ENCODE data around the gene TUBB8. TPM values are rescaled to one million over a fixed set of nuclear protein-coding genes. Genes with fewer than 3 reads are reported as not detected.

Gene TUBB8
- 0.29 and 0.46 TPM in 2 replicates for total RNA-seq (ENCODE audit: low replicate concordance)
- long read RNA-seq: 0 reads

GRCh38 chr10:48996-49395 is at the start of gene TUBB8:
Gene TUBB8, minus strand, starts transcription at chr10:49296. Its CDS starts 58 bp downstream, at chr10:49238.
- DNase-seq (ENCODE audit: extremely low spot score, unreplicated experiment): no peak
- Mint-ChIP-seq H3K27me3 (no peaks in the 10 kb centered on the region), H3K36me3 (no peaks in the 10 kb centered on the region), H3K4me1 (ENCODE audit: unreplicated experiment) (no peaks in the 10 kb centered on the region), H3K27ac (no peak within 1 kb of the TSS), H3K4me3 (no peak within 1 kb of the TSS), H3K9me3 (no peaks in the 10 kb centered on the region)
- TF ChIP-seq CTCF (conservative IDR thresholded peaks at IDR 0.05): no peak

DNA sequence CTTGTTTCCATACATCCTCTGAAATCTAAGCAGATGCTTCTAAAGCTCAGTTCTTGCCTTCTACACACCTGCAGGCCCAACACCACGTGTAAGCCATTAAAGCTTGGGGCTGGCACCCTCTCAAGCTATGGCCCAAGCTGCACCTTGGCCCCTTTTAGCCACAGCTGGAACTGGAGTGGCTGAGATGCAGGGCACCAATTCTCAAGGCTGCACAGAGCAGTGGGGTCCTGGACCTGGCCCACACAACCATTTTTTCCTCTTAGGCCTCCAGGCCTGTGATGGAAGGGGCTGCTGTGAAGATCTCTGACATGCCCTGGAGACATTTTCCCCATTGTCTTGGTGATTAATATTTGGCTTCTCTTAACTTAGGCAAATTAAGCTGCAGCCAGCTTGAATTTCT is 47.4 kb upstream of the TUBB8 start:
- DNase-seq (ENCODE audit: extremely low spot score, unreplicated experiment): no peak

DNA sequence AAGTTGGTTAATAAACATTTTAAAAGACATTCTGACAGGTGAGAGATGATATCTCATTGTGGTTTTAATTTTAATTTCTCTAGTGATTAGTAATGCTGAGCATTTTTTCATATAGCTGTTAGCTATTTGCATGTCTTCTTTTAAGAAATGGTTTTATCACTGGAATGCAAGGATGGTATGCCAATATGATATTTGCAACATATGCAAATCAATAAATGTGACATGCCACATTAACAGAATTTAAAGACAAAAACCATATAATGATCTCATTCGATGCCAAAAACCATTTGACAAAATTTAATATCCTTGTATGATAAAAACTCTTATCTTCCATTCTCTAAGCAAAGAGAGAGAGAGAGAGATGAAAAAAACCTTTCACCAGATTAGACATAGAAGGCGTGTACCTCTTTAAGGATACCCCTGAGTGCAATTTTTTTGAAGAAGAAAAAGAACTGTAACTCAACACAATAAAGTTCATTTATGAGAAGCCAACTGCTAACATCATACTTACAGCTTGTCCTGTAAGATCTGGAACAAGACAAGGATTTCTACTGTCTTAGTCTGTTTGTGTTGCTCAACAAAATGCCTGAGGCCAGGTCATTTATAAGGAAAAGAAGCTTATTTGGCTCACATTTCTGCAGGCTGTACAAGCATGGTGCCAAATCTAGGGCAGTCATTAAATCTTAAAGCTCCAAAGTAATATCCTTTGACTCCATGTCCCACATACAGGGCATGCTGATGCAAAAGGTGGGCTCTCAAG is 46.4 kb upstream of the TUBB8 start:
- Mint-ChIP-seq H3K4me3 (no peak overlapping the region), H3K36me3 (peaks cover 14% of the 10 kb centered on the region), H3K9me3 (peaks cover 29% of the 10 kb centered on the region), H3K27me3 (no peaks in the 10 kb centered on the region), H3K27ac (no peak overlapping the region), H3K4me1 (ENCODE audit: unreplicated experiment) (peaks cover 6% of the 10 kb centered on the region)
- no peak for TF ChIP-seq CTCF (conservative IDR thresholded peaks at IDR 0.05)
- no peak for DNase-seq (ENCODE audit: extremely low spot score, unreplicated experiment)

More for the DNA sequence above, 47.4 kb upstream of the TUBB8 start:
- no peak overlapping the region for H3K27ac Mint-ChIP-seq
- H3K4me1 Mint-ChIP-seq (ENCODE audit: unreplicated experiment): peaks cover 6% of the 10 kb centered on the region
- H3K4me3 Mint-ChIP-seq: no peak overlapping the region
- peaks cover 29% of the 10 kb centered on the region for H3K9me3 Mint-ChIP-seq
- H3K27me3 Mint-ChIP-seq: no peaks in the 10 kb centered on the region
- TF ChIP-seq CTCF (conservative IDR thresholded peaks at IDR 0.05): no peak
- H3K36me3 Mint-ChIP-seq: peaks cover 14% of the 10 kb centered on the region

- Mint-ChIP-seq H3K4me3 (no peak overlapping the region), H3K27ac (no peak overlapping the region), H3K4me1 (ENCODE audit: unreplicated experiment) (peaks cover 6% of the 10 kb centered on the region), H3K27me3 (no peaks in the 10 kb centered on the region), H3K9me3 (peaks cover 26% of the 10 kb centered on the region), H3K36me3 (peaks cover 14% of the 10 kb centered on the region)
- no peak for TF ChIP-seq CTCF (conservative IDR thresholded peaks at IDR 0.05)
- DNase-seq (ENCODE audit: extremely low spot score, unreplicated experiment): no peak
Observed at GRCh38 chr10:94613-95012, 45.5 kb upstream of the TUBB8 start.

DNA sequence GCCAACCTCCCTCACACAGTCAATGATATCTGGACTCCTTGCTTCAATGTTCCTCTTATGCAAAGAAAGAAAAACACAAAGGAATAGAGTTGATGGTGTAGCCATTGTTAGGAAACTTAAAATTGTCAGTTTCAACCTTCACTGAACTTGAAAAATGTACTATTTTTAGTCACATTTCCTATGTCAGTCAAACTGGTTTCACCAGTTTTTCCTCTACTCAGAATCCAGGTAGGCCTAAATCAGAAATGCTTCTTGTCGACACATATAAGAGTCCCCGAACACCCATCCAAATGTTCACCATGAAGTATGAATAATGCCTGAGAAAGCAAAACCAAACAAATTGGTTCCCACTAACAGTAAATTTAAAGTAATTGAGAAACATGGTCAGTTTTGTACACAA is 43.8 kb upstream of the TUBB8 start:
- H3K27ac Mint-ChIP-seq: peak overlapping the region; percentile 84
- no peak for TF ChIP-seq CTCF (conservative IDR thresholded peaks at IDR 0.05)
- peaks cover 6% of the 10 kb centered on the region for H3K4me1 Mint-ChIP-seq (ENCODE audit: unreplicated experiment)
- peak overlapping the region; percentile 76 for H3K4me3 Mint-ChIP-seq
- H3K27me3 Mint-ChIP-seq: no peaks in the 10 kb centered on the region
- DNase-seq (ENCODE audit: extremely low spot score, unreplicated experiment): no peak
- H3K9me3 Mint-ChIP-seq: peaks cover 25% of the 10 kb centered on the region
- peaks cover 14% of the 10 kb centered on the region for H3K36me3 Mint-ChIP-seq

All from type B pancreatic cell (in vitro differentiated cells).